Measurements from ENCODE around the gene ADNP. TPM values are rescaled to one million over a fixed set of nuclear protein-coding genes. Genes with fewer than 3 reads are reported as not detected.

ADNP gene
- total and polyA plus RNA-seq, 2 of the 13 experiments (the other 11 are each of a cell fraction or from before 2014, with no cell fraction given): 21.0 to 21.5 TPM

DNA sequence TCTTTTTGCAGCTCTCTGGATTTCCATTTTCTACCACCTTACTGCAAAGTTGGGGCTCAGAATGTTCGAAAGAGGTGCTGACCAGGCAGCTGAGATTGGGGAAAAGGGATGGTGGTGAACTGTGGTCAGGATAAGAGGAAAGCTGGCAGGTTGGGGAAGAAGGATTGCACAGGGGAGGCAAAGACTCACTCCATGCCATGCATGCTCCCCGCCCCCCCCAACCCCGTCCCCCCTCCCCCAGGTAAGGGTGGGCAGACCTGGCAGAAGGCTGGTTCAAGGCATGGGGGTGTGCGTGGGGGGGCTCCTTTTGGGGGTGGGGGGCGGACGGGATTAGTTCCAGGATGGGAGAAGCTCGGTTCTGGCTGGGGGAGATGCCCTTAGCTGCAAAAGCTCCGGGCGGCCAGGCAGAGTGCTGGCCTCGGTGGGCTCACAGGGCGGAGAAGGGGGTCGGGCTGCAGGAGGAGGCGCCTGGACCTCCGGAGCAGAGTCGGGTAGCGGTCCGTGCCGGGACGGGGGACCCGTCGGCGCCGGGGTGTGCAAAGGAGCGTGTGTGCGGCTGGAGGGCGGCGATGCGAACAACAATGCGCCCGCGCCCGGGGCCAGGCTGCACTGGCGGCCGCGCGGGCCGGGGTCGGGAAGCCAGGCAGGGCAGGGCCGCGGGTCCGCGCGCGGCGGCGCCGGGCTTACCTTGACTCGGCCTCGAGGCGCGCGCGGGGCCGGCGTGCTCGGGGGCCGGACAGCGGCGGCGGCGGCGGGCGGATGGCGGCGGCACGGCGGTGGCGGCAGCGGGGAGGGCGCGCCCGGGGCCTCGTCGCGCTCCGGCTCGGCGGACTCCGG, 880 bp downstream of the ADNP start (continued):
- TF ChIP-seq, protein P1, sequence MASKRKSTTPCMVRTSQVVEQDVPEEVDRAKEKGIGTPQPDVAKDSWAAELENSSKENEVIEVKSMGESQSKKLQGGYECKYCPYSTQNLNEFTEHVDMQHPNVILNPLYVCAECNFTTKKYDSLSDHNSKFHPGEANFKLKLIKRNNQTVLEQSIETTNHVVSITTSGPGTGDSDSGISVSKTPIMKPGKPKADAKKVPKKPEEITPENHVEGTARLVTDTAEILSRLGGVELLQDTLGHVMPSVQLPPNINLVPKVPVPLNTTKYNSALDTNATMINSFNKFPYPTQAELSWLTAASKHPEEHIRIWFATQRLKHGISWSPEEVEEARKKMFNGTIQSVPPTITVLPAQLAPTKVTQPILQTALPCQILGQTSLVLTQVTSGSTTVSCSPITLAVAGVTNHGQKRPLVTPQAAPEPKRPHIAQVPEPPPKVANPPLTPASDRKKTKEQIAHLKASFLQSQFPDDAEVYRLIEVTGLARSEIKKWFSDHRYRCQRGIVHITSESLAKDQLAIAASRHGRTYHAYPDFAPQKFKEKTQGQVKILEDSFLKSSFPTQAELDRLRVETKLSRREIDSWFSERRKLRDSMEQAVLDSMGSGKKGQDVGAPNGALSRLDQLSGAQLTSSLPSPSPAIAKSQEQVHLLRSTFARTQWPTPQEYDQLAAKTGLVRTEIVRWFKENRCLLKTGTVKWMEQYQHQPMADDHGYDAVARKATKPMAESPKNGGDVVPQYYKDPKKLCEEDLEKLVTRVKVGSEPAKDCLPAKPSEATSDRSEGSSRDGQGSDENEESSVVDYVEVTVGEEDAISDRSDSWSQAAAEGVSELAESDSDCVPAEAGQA (IDR thresholded peaks at IDR 0.05; ENCODE audit: low read depth): no peak
- TF ChIP-seq, protein P1 (CRISPR knock-in tag; IDR thresholded peaks at IDR 0.05; ENCODE audit: borderline replicate concordance): peak; percentile 83; the same call in 1 of the 2 replicates
- TF ChIP-seq, protein P2, sequence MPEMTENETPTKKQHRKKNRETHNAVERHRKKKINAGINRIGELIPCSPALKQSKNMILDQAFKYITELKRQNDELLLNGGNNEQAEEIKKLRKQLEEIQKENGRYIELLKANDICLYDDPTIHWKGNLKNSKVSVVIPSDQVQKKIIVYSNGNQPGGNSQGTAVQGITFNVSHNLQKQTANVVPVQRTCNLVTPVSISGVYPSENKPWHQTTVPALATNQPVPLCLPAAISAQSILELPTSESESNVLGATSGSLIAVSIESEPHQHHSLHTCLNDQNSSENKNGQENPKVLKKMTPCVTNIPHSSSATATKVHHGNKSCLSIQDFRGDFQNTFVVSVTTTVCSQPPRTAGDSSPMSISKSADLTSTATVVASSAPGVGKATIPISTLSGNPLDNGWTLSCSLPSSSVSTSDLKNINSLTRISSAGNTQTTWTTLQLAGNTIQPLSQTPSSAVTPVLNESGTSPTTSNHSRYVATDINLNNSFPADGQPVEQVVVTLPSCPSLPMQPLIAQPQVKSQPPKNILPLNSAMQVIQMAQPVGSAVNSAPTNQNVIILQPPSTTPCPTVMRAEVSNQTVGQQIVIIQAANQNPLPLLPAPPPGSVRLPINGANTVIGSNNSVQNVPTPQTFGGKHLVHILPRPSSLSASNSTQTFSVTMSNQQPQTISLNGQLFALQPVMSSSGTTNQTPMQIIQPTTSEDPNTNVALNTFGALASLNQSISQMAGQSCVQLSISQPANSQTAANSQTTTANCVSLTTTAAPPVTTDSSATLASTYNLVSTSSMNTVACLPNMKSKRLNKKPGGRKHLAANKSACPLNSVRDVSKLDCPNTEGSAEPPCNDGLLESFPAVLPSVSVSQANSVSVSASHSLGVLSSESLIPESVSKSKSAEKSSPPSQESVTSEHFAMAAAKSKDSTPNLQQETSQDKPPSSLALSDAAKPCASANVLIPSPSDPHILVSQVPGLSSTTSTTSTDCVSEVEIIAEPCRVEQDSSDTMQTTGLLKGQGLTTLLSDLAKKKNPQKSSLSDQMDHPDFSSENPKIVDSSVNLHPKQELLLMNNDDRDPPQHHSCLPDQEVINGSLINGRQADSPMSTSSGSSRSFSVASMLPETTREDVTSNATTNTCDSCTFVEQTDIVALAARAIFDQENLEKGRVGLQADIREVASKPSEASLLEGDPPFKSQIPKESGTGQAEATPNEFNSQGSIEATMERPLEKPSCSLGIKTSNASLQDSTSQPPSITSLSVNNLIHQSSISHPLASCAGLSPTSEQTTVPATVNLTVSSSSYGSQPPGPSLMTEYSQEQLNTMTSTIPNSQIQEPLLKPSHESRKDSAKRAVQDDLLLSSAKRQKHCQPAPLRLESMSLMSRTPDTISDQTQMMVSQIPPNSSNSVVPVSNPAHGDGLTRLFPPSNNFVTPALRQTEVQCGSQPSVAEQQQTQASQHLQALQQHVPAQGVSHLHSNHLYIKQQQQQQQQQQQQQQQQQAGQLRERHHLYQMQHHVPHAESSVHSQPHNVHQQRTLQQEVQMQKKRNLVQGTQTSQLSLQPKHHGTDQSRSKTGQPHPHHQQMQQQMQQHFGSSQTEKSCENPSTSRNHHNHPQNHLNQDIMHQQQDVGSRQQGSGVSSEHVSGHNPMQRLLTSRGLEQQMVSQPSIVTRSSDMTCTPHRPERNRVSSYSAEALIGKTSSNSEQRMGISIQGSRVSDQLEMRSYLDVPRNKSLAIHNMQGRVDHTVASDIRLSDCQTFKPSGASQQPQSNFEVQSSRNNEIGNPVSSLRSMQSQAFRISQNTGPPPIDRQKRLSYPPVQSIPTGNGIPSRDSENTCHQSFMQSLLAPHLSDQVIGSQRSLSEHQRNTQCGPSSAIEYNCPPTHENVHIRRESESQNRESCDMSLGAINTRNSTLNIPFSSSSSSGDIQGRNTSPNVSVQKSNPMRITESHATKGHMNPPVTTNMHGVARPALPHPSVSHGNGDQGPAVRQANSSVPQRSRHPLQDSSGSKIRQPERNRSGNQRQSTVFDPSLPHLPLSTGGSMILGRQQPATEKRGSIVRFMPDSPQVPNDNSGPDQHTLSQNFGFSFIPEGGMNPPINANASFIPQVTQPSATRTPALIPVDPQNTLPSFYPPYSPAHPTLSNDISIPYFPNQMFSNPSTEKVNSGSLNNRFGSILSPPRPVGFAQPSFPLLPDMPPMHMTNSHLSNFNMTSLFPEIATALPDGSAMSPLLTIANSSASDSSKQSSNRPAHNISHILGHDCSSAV (CRISPR knock-in tag; IDR thresholded peaks at IDR 0.05; ENCODE audit: borderline replicate concordance): no peak
- TF ChIP-seq TRAFD1 (CRISPR knock-in tag; IDR thresholded peaks at IDR 0.05; ENCODE audit: borderline replicate concordance) (0 out of 2 replicates have a peak, but pooled peaks have one; percentile 52), SMC3 (IDR thresholded peaks at IDR 0.05; ENCODE audit: low read length) (no peak), ZNF773 (CRISPR knock-in tag; IDR thresholded peaks at IDR 0.05; ENCODE audit: borderline replicate concordance) (peak; percentile 80; the same call in 1 of the 2 replicates), MATR3 (CRISPR knock-in tag; IDR thresholded peaks at IDR 0.05) (no peak), ZNF136 (CRISPR knock-in tag; IDR thresholded peaks at IDR 0.05; ENCODE audit: low read depth) (no peak), ZNF766 (CRISPR knock-in tag; IDR thresholded peaks at IDR 0.05; ENCODE audit: borderline replicate concordance) (peak; percentile 36; the same call in 1 of the 2 replicates), ARNTL (CRISPR knock-in tag; IDR thresholded peaks at IDR 0.05) (no peak), RBM39 (IDR thresholded peaks at IDR 0.05; ENCODE audit: low read depth, low read length, poor library complexity, severe bottlenecking) (peak; percentile 15), ZNF670 (CRISPR knock-in tag; IDR thresholded peaks at IDR 0.05; ENCODE audit: borderline replicate concordance) (0 out of 2 replicates have a peak, but pooled peaks have one; percentile 44)

Measured in HepG2 (cell line).